Esophagus squamous epithelium (tissue), 5 donors: ENCODE data around the gene TMEM150B. TPM values are rescaled to one million over a fixed set of nuclear protein-coding genes. Genes with fewer than 3 reads are reported as not detected.

Experiments used
- DNase-seq: peaks from one replicate; lab custom pipeline; 2025; lab: John Stamatoyannopoulos, UW
- H3K27ac ChIP-seq, 4 donors: fragments of 200-600 bp; sonication (generic); one replicate each; pipeline ENCODE4 v1.5.1; 2016 to 2019; ENCODE audit warnings: mild to moderate bottlenecking in 1 of 4
- H3K27me3 ChIP-seq, 4 donors: fragments of 200-600 bp; sonication (generic); 1 replicate in 3 of 4; 2 replicates in 1 of 4; pipeline versions ENCODE4 v1.5.1 to v1.6.0; 2017 to 2021; ENCODE audit warnings: antibody characterized with exemption in 1 of 4
- H3K36me3 ChIP-seq, 3 donors: fragments of 200-600 bp; sonication (generic); one replicate each; pipeline ENCODE4 v1.5.1; 2016 to 2019
- H3K4me1 ChIP-seq, 3 donors: fragments of 200-600 bp; sonication (generic); one replicate each; pipeline ENCODE4 v1.5.1; 2017 to 2019
- H3K4me3 ChIP-seq, 4 donors: fragments of 200-600 bp; sonication (generic); 1 replicate in 3 of 4; 2 replicates in 1 of 4; pipeline ENCODE4 v1.5.1; 2016 to 2019; ENCODE audit warnings: mild to moderate bottlenecking in 2 of 4, moderate library complexity in 1 of 4
- H3K9me3 ChIP-seq, 3 donors: fragments of 200-600 bp; sonication (generic); one replicate each; pipeline ENCODE4 v1.5.1; 2016 to 2019
- CTCF ChIP-seq, 6 experiments: fragments of 450-650 bp in 4 of 6; fragments of 200-600 bp in 2 of 6; sonication (generic) in 2 of 6; IDR thresholded peaks; one replicate each; pipeline ENCODE4 v1.5.1; 2016 to 2019; ENCODE audit warnings: antibody characterized with exemption in 6 of 6, mild to moderate bottlenecking in 4 of 6, moderate library complexity in 4 of 6
- POLR2A ChIP-seq, 4 donors: fragments of 450-650 bp; IDR thresholded peaks; one replicate each; pipeline ENCODE4 v1.6.1; 2017; ENCODE audit warnings: antibody characterized with exemption in 4 of 4, mild to moderate bottlenecking in 4 of 4, moderate library complexity in 3 of 4
- WGBS, 2 donors: methylation state at CpG; one replicate each; pipeline ENCODE4 v1.1.5; 2018; 5-methylcytosine and 5-hydroxymethylcytosine counted together
- intact Hi-C: fragments of 100-400 bp; cut with DNase I; formaldehyde crosslinking; loops from one replicate; pipeline ENCODE4 v1.15.0; 2022
- total RNA-seq, 4 donors: library from RNA; depleted of rRNA; stranded (reverse); fragments of >200 nt; gene quantifications; one replicate each; pipeline ENCODE4 v1.1.0, GENCODE V29; 2016
- donor health status: DM: yes; HTN: yes; CAD: no.

Gene TMEM150B
- total RNA-seq, 4 donors from 2014 or later: 1.7 TPM; not detected in 3

GRCh38 chr19:55311397-55311796 is 13.7 kb downstream of the TMEM150B start:
- Histone ChIP-seq H3K9me3 (no peaks in the 10 kb centered on the region), H3K36me3 (peaks cover 0 to 2% (median 0%) of the 10 kb centered on the region in 3 donors), H3K27ac (no peak overlapping the region), H3K27me3 (no peaks in the 10 kb centered on the region), H3K4me3 (no peak overlapping the region), H3K4me1 (no peaks in the 10 kb centered on the region)
- intact Hi-C loops: no loop called here
- 100% methylated on average over 1 of the region's 9 CpGs; no CpG with 5 or more reads in 1 of the 2 donors for WGBS, 2 donors
- no peak for TF ChIP-seq POLR2A (IDR thresholded peaks at IDR 0.05)
- no peak for TF ChIP-seq CTCF (IDR thresholded peaks at IDR 0.05)
- DNase-seq: no peak

- DNase-seq: no peak
- Histone ChIP-seq H3K27me3 (no peaks in the 10 kb centered on the region), H3K9me3 (no peaks in the 10 kb centered on the region), H3K36me3 (peaks cover 0 to 8% (median 0%) of the 10 kb centered on the region in 3 donors), H3K4me3 (no peak overlapping the region), H3K4me1 (no peaks in the 10 kb centered on the region), H3K27ac (no peak overlapping the region)
- intact Hi-C loops: no loop called here
- TF ChIP-seq CTCF (IDR thresholded peaks at IDR 0.05) (no peak), POLR2A (IDR thresholded peaks at IDR 0.05) (no peak)
- 67 to 100% methylated on average over 1 of the region's 7 CpGs for WGBS, 2 donors
Observed at GRCh38 chr19:55310498-55310897, 14.6 kb downstream of the TMEM150B start.

- H3K4me3 ChIP-seq: no peak overlapping the region
- 80 to 90% methylated on average over 4 of the region's 5 CpGs for WGBS, 2 donors
- H3K9me3 ChIP-seq: no peaks in the 10 kb centered on the region
- TF ChIP-seq CTCF (IDR thresholded peaks at IDR 0.05): no peak
- TF ChIP-seq POLR2A (IDR thresholded peaks at IDR 0.05): no peak
- no peaks in the 10 kb centered on the region for H3K4me1 ChIP-seq
- no peak for DNase-seq
- H3K27me3 ChIP-seq: no peaks in the 10 kb centered on the region
- H3K27ac ChIP-seq: no peak overlapping the region
- intact Hi-C loops: loop anchor here (10.0 kb wide), 1 partner anchor 65 kb away; the partner anchor contains the start of genes IL11 and TMEM190
- peaks cover 0 to 8% (median 0%) of the 10 kb centered on the region in 3 donors for H3K36me3 ChIP-seq
Observed at GRCh38 chr19:55309448-55309847, 15.7 kb downstream of the TMEM150B start.

- Histone ChIP-seq H3K36me3 (peaks cover 0 to 8% (median 0%) of the 10 kb centered on the region in 3 donors), H3K27me3 (no peaks in the 10 kb centered on the region), H3K9me3 (no peaks in the 10 kb centered on the region), H3K4me1 (no peaks in the 10 kb centered on the region), H3K4me3 (no peak overlapping the region), H3K27ac (no peak overlapping the region)
- intact Hi-C loops: loop anchor here (10.0 kb wide), 1 partner anchor 67 kb away; the partner anchor contains the start of genes IL11 and TMEM190
- DNase-seq: no peak
- TF ChIP-seq CTCF (IDR thresholded peaks at IDR 0.05) (no peak), POLR2A (IDR thresholded peaks at IDR 0.05) (no peak)
- 83 to 87% methylated on average over 9 to 10 of the region's 11 CpGs for WGBS, 2 donors
Observed at GRCh38 chr19:55308281-55308680, 16.9 kb downstream of the TMEM150B start.

GRCh38 chr19:55306712-55307111 is 18.4 kb downstream of the TMEM150B start:
- intact Hi-C loops: loop anchor here (10.0 kb wide), 1 partner anchor 68 kb away; the partner anchor contains the start of genes IL11 and TMEM190
- peaks cover 0 to 8% (median 0%) of the 10 kb centered on the region in 3 donors for H3K36me3 ChIP-seq
- DNase-seq: no peak
- no peaks in the 10 kb centered on the region for H3K27me3 ChIP-seq
- H3K4me1 ChIP-seq: peaks cover 5 to 6% (median 5%) of the 10 kb centered on the region in 3 donors
- TF ChIP-seq CTCF (IDR thresholded peaks at IDR 0.05) (no peak), POLR2A (IDR thresholded peaks at IDR 0.05) (no peak)
- no peaks in the 10 kb centered on the region for H3K9me3 ChIP-seq
- 42 to 69% methylated on average over 2 to 3 of the region's 3 CpGs for WGBS, 2 donors
- no peak overlapping the region for H3K27ac ChIP-seq
- H3K4me3 ChIP-seq: no peak overlapping the region
